Tibial nerve (tissue), 4 donors: ENCODE data around the gene CENPT.

Experiments used
- EP300 ChIP-seq, 2 donors: sonication (generic); formaldehyde crosslinking; IDR thresholded peaks; one replicate each; pipeline ENCODE4 v1.6.1; 2017; ENCODE audit warnings: antibody characterized with exemption in 2 of 2, mild to moderate bottlenecking in 1 of 2
- POLR2A ChIP-seq, 2 donors: fragments of 450-650 bp; IDR thresholded peaks; one replicate each; pipeline ENCODE4 v1.6.1; 2017; ENCODE audit warnings: antibody characterized with exemption in 2 of 2, mild to moderate bottlenecking in 2 of 2, moderate library complexity in 2 of 2
- TF ChIP-seq, protein P1 (sequence below), 5 experiments: fragments of 200-600 bp in 3 of 5; fragments of 450-650 bp in 2 of 5; sonication (generic) in 3 of 5; IDR thresholded peaks; one replicate each; pipeline ENCODE4 v1.5.1; 2016 to 2019; ENCODE audit warnings: antibody characterized with exemption in 5 of 5, mild to moderate bottlenecking in 3 of 5, moderate library complexity in 2 of 5

- TF ChIP-seq, protein P1, sequence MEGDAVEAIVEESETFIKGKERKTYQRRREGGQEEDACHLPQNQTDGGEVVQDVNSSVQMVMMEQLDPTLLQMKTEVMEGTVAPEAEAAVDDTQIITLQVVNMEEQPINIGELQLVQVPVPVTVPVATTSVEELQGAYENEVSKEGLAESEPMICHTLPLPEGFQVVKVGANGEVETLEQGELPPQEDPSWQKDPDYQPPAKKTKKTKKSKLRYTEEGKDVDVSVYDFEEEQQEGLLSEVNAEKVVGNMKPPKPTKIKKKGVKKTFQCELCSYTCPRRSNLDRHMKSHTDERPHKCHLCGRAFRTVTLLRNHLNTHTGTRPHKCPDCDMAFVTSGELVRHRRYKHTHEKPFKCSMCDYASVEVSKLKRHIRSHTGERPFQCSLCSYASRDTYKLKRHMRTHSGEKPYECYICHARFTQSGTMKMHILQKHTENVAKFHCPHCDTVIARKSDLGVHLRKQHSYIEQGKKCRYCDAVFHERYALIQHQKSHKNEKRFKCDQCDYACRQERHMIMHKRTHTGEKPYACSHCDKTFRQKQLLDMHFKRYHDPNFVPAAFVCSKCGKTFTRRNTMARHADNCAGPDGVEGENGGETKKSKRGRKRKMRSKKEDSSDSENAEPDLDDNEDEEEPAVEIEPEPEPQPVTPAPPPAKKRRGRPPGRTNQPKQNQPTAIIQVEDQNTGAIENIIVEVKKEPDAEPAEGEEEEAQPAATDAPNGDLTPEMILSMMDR (IDR thresholded peaks at IDR 0.05) = no peak
- TF ChIP-seq EP300 (IDR thresholded peaks at IDR 0.05) = peak; percentile 33 to 72
- peak; percentile 17 to 69 for TF ChIP-seq POLR2A (IDR thresholded peaks at IDR 0.05)
Measured at GRCh38 chr16:67833415-67834241, 13.9 kb downstream of the CENPT start.
